Measurements from ENCODE around the gene TCERG1L.
"Not testable (repeated sequence)": the region's sequence is repeated elsewhere in the genome, so short reads cannot be mapped to it uniquely, and the experiment has no call there.

Gene TCERG1L

DNA sequence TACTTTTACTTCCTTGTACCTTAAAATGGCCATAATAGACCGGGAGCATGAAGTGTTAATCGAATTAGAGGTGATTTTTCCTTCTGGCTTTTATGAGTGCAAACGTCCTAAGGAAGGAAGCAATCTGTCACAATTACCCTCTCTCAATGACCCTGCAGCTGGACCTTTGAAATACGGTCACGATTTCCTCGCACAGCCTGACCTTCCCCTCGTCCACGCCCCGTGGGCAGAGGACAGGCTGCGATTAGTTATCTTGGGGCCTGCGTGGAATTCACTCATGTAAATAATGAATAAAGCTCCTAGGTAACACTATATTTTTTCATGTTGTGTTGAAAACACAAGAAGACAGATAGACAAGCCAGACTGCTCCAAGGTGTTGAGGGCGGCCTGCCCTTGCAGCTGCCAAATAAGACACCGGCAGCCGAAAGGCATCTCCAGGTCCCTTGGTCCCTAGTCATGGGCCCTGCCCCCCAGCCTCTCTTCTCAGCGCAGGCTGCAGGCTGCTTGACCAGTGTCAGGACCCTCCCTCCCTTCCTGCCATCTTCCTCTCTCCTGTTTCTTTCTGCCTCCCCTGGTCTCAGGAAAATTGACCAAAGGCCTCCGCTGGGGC is 199.9 kb downstream of the TCERG1L start:
- no peak overlapping the region for H3K4me3 Mint-ChIP-seq
- H3K36me3 Mint-ChIP-seq (ENCODE audit: low read depth): no peaks in the 10 kb centered on the region

DNA sequence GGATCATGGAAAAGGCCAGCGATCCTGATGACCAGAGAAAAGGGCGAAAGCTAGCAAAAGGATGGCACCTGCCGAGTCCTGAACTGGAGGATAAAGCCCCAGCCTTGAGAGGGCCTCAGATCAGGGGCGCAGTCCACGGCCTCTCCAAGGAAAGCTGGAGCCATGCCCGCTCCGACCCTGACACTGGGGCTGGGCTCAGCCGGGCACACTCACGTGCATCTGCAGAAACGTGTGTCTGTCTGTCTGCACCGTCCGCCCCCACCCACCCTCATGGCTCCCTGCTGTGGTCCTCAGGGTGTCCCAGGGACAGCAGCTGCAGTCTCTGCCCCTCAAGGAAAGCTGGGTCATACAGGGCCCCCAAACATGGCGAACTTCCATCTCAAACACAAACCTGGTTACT is 200.5 kb downstream of the TCERG1L start:
- Mint-ChIP-seq H3K4me1 (ENCODE audit: low read depth) (no peaks in the 10 kb centered on the region), H3K27ac (no peak overlapping the region), H3K36me3 (ENCODE audit: low read depth) (no peaks in the 10 kb centered on the region), H3K27me3 (ENCODE audit: low read depth) (no peaks in the 10 kb centered on the region), H3K9me3 (peaks cover 5% of the 10 kb centered on the region), H3K4me3 (no peak overlapping the region)

More for the DNA sequence above, 199.9 kb downstream of the TCERG1L start:
- Mint-ChIP-seq H3K27ac (no peak overlapping the region), H3K27me3 (ENCODE audit: low read depth) (no peaks in the 10 kb centered on the region), H3K4me1 (ENCODE audit: low read depth) (no peaks in the 10 kb centered on the region), H3K9me3 (peaks cover 5% of the 10 kb centered on the region)

DNA sequence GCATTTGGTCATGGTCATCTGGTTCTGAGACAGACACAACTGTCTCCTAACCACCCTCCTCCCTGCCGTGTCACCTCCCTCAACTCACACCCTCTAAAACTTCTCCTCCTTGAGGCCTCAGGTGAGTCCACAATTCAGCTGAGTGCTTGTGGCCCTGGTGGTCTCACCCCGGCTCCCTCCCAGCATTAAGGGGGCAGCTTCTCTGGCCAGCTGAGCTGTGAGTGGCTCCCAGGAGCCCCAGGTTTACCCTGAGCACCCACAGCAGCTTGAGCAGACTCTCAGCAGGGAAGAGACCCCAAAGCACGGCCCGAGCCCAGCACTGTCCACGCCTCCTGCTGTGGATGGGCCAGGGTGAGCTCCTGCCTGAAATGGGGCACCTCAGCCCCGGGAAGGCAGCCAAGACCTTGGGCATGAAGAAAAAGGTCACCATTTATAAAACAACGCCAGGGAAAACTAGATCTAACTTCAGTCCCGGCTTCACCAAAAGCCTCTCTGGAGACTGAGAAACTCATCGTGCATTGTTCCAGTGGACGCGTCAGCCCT is 201.2 kb downstream of the TCERG1L start:
- peaks cover 5% of the 10 kb centered on the region for H3K9me3 Mint-ChIP-seq
- no peak overlapping the region for H3K27ac Mint-ChIP-seq
- H3K4me1 Mint-ChIP-seq (ENCODE audit: low read depth): no peaks in the 10 kb centered on the region
- no peaks in the 10 kb centered on the region for H3K27me3 Mint-ChIP-seq (ENCODE audit: low read depth)
- H3K36me3 Mint-ChIP-seq (ENCODE audit: low read depth): no peaks in the 10 kb centered on the region
- H3K4me3 Mint-ChIP-seq: no peak overlapping the region

DNA sequence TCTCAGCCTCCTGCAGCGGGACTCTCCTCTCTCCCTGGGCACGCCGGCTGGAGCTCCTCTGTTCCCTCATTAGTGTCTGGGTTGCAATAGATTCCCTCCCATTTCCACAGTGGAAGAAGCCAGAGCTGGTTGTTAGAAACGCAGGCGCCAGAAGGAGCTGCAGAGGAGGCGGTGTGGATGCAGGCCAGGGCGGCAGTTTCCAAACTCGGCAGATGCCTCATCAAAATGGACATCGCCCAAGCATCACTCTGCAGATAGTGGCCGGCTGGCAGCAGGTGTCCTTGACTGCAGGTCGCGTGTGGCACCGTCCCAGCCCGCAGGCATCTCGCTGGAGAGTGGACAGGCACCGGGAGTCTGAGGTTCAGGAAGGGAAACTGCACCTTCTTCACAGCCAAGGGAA is 201.8 kb downstream of the TCERG1L start:
- Mint-ChIP-seq H3K4me1 (ENCODE audit: low read depth) (no peaks in the 10 kb centered on the region), H3K36me3 (ENCODE audit: low read depth) (no peaks in the 10 kb centered on the region), H3K27ac (no peak overlapping the region), H3K4me3 (no peak overlapping the region), H3K9me3 (peaks cover 5% of the 10 kb centered on the region), H3K27me3 (ENCODE audit: low read depth) (no peaks in the 10 kb centered on the region)

DNA sequence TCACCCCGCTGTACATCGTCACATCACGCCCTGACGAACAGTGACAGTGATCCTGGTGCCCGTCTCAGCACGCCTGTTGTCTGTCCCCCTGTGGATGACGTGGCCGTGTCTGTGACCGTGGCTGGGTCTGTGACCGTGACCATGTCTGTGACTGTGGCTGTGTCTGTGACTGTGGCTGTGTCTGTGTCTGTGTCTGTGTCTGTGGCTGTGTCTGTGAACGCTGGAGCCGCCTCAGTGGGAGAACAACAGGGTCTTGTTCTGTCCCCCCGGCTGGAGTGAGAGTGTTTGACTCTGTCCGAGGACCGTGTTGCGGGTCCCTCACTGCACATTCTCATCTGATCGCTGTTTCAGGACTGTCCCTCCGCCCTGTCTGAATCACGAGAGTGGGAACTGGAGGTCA is 202.2 kb downstream of the TCERG1L start:
- Mint-ChIP-seq H3K27ac (no peak overlapping the region), H3K9me3 (peaks cover 5% of the 10 kb centered on the region), H3K4me1 (ENCODE audit: low read depth) (no peaks in the 10 kb centered on the region), H3K27me3 (ENCODE audit: low read depth) (no peaks in the 10 kb centered on the region), H3K4me3 (no peak overlapping the region), H3K36me3 (ENCODE audit: low read depth) (no peaks in the 10 kb centered on the region)

GRCh38 chr10:131107970-131108369 is 203.6 kb downstream of the TCERG1L start:
- Mint-ChIP-seq H3K4me3 (no peak overlapping the region), H3K27me3 (ENCODE audit: low read depth) (no peaks in the 10 kb centered on the region), H3K27ac (no peak overlapping the region), H3K4me1 (ENCODE audit: low read depth) (no peaks in the 10 kb centered on the region), H3K9me3 (peaks cover 5% of the 10 kb centered on the region), H3K36me3 (ENCODE audit: low read depth) (no peaks in the 10 kb centered on the region)

DNA sequence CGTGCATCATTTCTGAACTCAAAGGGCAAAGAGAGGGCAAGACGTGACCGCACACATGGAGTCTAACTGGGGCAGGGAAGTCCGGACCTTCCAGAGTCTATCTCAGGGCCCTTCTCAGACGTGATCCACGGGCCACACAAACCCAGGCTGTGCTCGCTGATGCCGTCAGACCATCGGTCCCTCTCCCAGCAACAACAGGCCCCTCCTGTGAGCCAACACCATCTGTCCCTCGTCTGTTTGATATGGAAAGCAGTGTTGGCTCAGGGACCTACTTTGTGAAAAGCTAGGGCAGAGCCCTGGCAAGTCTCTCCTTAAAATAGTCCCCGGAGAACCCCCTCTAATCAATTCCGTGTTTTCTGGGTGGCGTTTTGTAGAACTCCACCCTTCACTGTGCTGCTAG is 208.8 kb downstream of the TCERG1L start:
- Mint-ChIP-seq H3K9me3 (no peaks in the 10 kb centered on the region), H3K27me3 (ENCODE audit: low read depth) (no peaks in the 10 kb centered on the region), H3K4me3 (no peak overlapping the region), H3K36me3 (ENCODE audit: low read depth) (no peaks in the 10 kb centered on the region), H3K27ac (no peak overlapping the region), H3K4me1 (ENCODE audit: low read depth) (no peaks in the 10 kb centered on the region)

- Mint-ChIP-seq H3K27ac (no peak overlapping the region), H3K4me3 (no peak overlapping the region), H3K36me3 (ENCODE audit: low read depth) (no peaks in the 10 kb centered on the region), H3K9me3 (no peaks in the 10 kb centered on the region), H3K4me1 (ENCODE audit: low read depth) (no peaks in the 10 kb centered on the region), H3K27me3 (ENCODE audit: low read depth) (no peaks in the 10 kb centered on the region)
Measured at GRCh38 chr10:131102147-131102546, 209.4 kb downstream of the TCERG1L start.

GRCh38 chr10:131100418-131101410 is 210.8 kb downstream of the TCERG1L start:
- H3K27ac Mint-ChIP-seq; H3K27me3 Mint-ChIP-seq (ENCODE audit: low read depth); H3K36me3 Mint-ChIP-seq (ENCODE audit: low read depth): not testable (repeated sequence)

GRCh38 chr10:131099028-131099726 is 212.3 kb downstream of the TCERG1L start:
- no peaks in the 10 kb centered on the region for H3K27me3 Mint-ChIP-seq (ENCODE audit: low read depth)
- H3K9me3 Mint-ChIP-seq: no peaks in the 10 kb centered on the region
- no peak overlapping the region for H3K27ac Mint-ChIP-seq
- H3K4me3 Mint-ChIP-seq: no peak overlapping the region
- H3K4me1 Mint-ChIP-seq (ENCODE audit: low read depth): no peaks in the 10 kb centered on the region
- H3K36me3 Mint-ChIP-seq (ENCODE audit: low read depth): no peaks in the 10 kb centered on the region

More at GRCh38 chr10:131100418-131101410, 210.8 kb downstream of the TCERG1L start:
- not testable (repeated sequence) for H3K4me1 Mint-ChIP-seq (ENCODE audit: low read depth); H3K4me3 Mint-ChIP-seq; H3K9me3 Mint-ChIP-seq

GRCh38 chr10:131098416-131098952 is 213.0 kb downstream of the TCERG1L start:
- H3K4me3 Mint-ChIP-seq: no peak overlapping the region
- H3K27me3 Mint-ChIP-seq (ENCODE audit: low read depth): no peaks in the 10 kb centered on the region
- no peaks in the 10 kb centered on the region for H3K9me3 Mint-ChIP-seq

GRCh38 chr10:131096031-131096430 is 215.5 kb downstream of the TCERG1L start:
- Mint-ChIP-seq H3K4me1 (ENCODE audit: low read depth) (no peaks in the 10 kb centered on the region), H3K9me3 (no peaks in the 10 kb centered on the region), H3K27ac (no peak overlapping the region), H3K27me3 (ENCODE audit: low read depth) (no peaks in the 10 kb centered on the region), H3K4me3 (no peak overlapping the region), H3K36me3 (ENCODE audit: low read depth) (no peaks in the 10 kb centered on the region)

More at GRCh38 chr10:131098416-131098952, 213.0 kb downstream of the TCERG1L start:
- no peaks in the 10 kb centered on the region for H3K36me3 Mint-ChIP-seq (ENCODE audit: low read depth)
- no peak overlapping the region for H3K27ac Mint-ChIP-seq
- H3K4me1 Mint-ChIP-seq (ENCODE audit: low read depth): no peaks in the 10 kb centered on the region

GRCh38 chr10:131095313-131095580 is 216.3 kb downstream of the TCERG1L start:
- Mint-ChIP-seq H3K9me3 (no peaks in the 10 kb centered on the region), H3K27ac (no peak overlapping the region), H3K4me1 (ENCODE audit: low read depth) (no peaks in the 10 kb centered on the region), H3K27me3 (ENCODE audit: low read depth) (no peaks in the 10 kb centered on the region), H3K36me3 (ENCODE audit: low read depth) (no peaks in the 10 kb centered on the region), H3K4me3 (no peak overlapping the region)

- no peaks in the 10 kb centered on the region for H3K36me3 Mint-ChIP-seq (ENCODE audit: low read depth)
Measured at GRCh38 chr10:131094527-131095312, 216.8 kb downstream of the TCERG1L start.

More at GRCh38 chr10:131094527-131095312, 216.8 kb downstream of the TCERG1L start:
- Mint-ChIP-seq H3K4me3 (no peak overlapping the region), H3K4me1 (ENCODE audit: low read depth) (no peaks in the 10 kb centered on the region), H3K27ac (no peak overlapping the region), H3K9me3 (no peaks in the 10 kb centered on the region), H3K27me3 (ENCODE audit: low read depth) (no peaks in the 10 kb centered on the region)
